Measurements from ENCODE around the gene TRAPPC2B. TPM values are rescaled to one million over a fixed set of nuclear protein-coding genes. Genes with fewer than 3 reads are reported as not detected.

The TRAPPC2B gene
- 19.5 and 30.0 TPM in 2 replicates for total RNA-seq (2014; rRNA removed; shearing (Covaris generic); ENCODE audit: low replicate concordance)

DNA sequence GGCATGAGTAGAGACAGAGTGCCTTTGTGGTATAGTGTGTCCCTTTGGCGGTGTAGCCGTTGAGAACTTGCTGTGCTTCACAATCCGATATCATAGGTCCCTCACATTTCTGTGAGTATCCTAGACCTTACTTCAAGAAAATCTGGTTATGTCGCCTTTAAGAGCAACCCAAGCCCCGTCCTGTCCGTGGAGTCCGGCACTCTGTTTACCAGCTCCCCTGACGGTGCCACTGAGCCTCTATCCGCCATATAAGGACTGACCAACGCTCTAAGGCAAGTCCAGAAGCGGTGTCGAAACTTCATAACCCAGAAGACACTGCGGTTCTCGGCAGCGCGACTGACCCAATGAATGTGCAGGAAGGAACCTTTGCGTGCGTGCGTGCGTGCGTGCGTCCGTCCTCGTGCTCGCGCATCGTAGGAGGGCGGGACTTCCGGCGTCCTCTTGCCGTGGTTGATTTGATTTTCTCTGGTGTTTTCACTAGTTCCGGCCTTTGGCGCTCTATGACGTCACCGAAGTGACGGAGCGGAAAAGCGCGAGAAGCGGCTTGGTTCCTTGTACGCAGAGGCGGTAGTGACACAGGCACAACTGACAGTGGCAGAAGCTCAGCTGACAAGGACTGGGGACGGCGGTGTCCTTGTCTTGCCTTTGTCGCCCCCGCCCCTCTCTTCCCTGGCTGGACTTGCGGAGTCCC, at the start of gene TRAPPC2B, which contains the start of gene ZNF547:
Gene TRAPPC2B, plus strand, starts transcription at position 555 of the 691 bp plus-strand sequence. CDS start 1,283 bp downstream, outside the sequence.
Gene ZNF547, plus strand, starts transcription at position 555 of the 691 bp plus-strand sequence. CDS start 5,005 bp downstream, outside the sequence.
- Histone ChIP-seq H3K79me2 (ENCODE audit: low read length) (peaks cover 27% of the 10 kb centered on the region), H3K27me3 (ENCODE audit: low read length) (no peaks in the 10 kb centered on the region), H4K20me1 (ENCODE audit: insufficient read depth, low read depth, low read length) (no peaks in the 10 kb centered on the region), H3K27ac (ENCODE audit: low read length) (no peak within 1 kb of the TSS), H3K9ac (ENCODE audit: low read length) (peak within 1 kb of the TSS; percentile 76), H2AFZ (ENCODE audit: low read length) (peak within 1 kb of the TSS; percentile 68), H3K9me3 (ENCODE audit: low read length) (no peaks in the 10 kb centered on the region; the same call in 1 of the 2 replicates), H3K36me3 (ENCODE audit: insufficient read depth, low read length) (peaks cover 19% of the 10 kb centered on the region), H3K4me3 (ENCODE audit: low read length) (peak within 1 kb of the TSS; percentile 76), H3K4me2 (ENCODE audit: low read depth, low read length, poor library complexity, severe bottlenecking) (peak within 1 kb of the TSS; percentile 80), H3K9me2 (replicated peaks; ENCODE audit: insufficient read depth, low read length) (no peaks in the 10 kb centered on the region), H3K4me1 (ENCODE audit: low read length) (peaks cover 16% of the 10 kb centered on the region)
- peak; percentile 100 for DNase-seq

- H3K4me2 ChIP-seq (ENCODE audit: low read depth, low read length, poor library complexity, severe bottlenecking): no peak overlapping the region
These were observed 49.2 kb upstream of the TRAPPC2B start for GRCh38 chr19:57314146-57314545.

GRCh38 chr19:57317503-57317902, 45.8 kb upstream of the TRAPPC2B start:
- H3K9me3 ChIP-seq (ENCODE audit: low read length): no peaks in the 10 kb centered on the region
- peaks cover 22% of the 10 kb centered on the region for H3K79me2 ChIP-seq (ENCODE audit: low read length)
- DNase-seq: no peak
- no peaks in the 10 kb centered on the region for H4K20me1 ChIP-seq (ENCODE audit: insufficient read depth, low read depth, low read length)
- H3K4me2 ChIP-seq (ENCODE audit: low read depth, low read length, poor library complexity, severe bottlenecking): no peak overlapping the region
- H3K27me3 ChIP-seq (ENCODE audit: low read length): no peaks in the 10 kb centered on the region
- peaks cover 3% of the 10 kb centered on the region; the same call in 1 of the 2 replicates for H3K36me3 ChIP-seq (ENCODE audit: insufficient read depth, low read length)
- H3K27ac ChIP-seq (ENCODE audit: low read length): no peak overlapping the region
- H2AFZ ChIP-seq (ENCODE audit: low read length): no peak overlapping the region
- H3K9ac ChIP-seq (ENCODE audit: low read length): no peak overlapping the region
- no peak overlapping the region for H3K4me3 ChIP-seq (ENCODE audit: low read length)
- no peaks in the 10 kb centered on the region for H3K9me2 ChIP-seq (replicated peaks; ENCODE audit: insufficient read depth, low read length)
- H3K4me1 ChIP-seq (ENCODE audit: low read length): peaks cover 19% of the 10 kb centered on the region

More at GRCh38 chr19:57314146-57314545, 49.2 kb upstream of the TRAPPC2B start:
- Histone ChIP-seq H3K9ac (ENCODE audit: low read length) (no peak overlapping the region), H3K27ac (ENCODE audit: low read length) (no peak overlapping the region), H2AFZ (ENCODE audit: low read length) (no peak overlapping the region), H3K79me2 (ENCODE audit: low read length) (no peaks in the 10 kb centered on the region), H3K4me1 (ENCODE audit: low read length) (no peaks in the 10 kb centered on the region), H3K9me2 (replicated peaks; ENCODE audit: insufficient read depth, low read length) (no peaks in the 10 kb centered on the region), H3K36me3 (ENCODE audit: insufficient read depth, low read length) (no peaks in the 10 kb centered on the region), H4K20me1 (ENCODE audit: insufficient read depth, low read depth, low read length) (no peaks in the 10 kb centered on the region), H3K9me3 (ENCODE audit: low read length) (no peaks in the 10 kb centered on the region), H3K4me3 (ENCODE audit: low read length) (no peak overlapping the region), H3K27me3 (ENCODE audit: low read length) (no peaks in the 10 kb centered on the region)
- no peak for DNase-seq

- no peaks in the 10 kb centered on the region for H4K20me1 ChIP-seq (ENCODE audit: insufficient read depth, low read depth, low read length)
- H3K79me2 ChIP-seq (ENCODE audit: low read length): peaks cover 42% of the 10 kb centered on the region
- peak overlapping the region; percentile 97 for H3K9ac ChIP-seq (ENCODE audit: low read length)
- peaks cover 23% of the 10 kb centered on the region for H3K4me1 ChIP-seq (ENCODE audit: low read length)
- H3K4me3 ChIP-seq (ENCODE audit: low read length): peak overlapping the region; percentile 82
- no peaks in the 10 kb centered on the region for H3K9me3 ChIP-seq (ENCODE audit: low read length)
- no peaks in the 10 kb centered on the region for H3K27me3 ChIP-seq (ENCODE audit: low read length)
- H3K27ac ChIP-seq (ENCODE audit: low read length): peak overlapping the region; percentile 68
- H2AFZ ChIP-seq (ENCODE audit: low read length): peak overlapping the region; percentile 83
- H3K9me2 ChIP-seq (replicated peaks; ENCODE audit: insufficient read depth, low read length): no peaks in the 10 kb centered on the region
- DNase-seq: no peak
- peaks cover 21% of the 10 kb centered on the region for H3K36me3 ChIP-seq (ENCODE audit: insufficient read depth, low read length)
- peak overlapping the region; percentile 92 for H3K4me2 ChIP-seq (ENCODE audit: low read depth, low read length, poor library complexity, severe bottlenecking)
These were observed 43.5 kb upstream of the TRAPPC2B start for GRCh38 chr19:57319869-57320179.

- peaks cover 27% of the 10 kb centered on the region for H3K36me3 ChIP-seq (ENCODE audit: insufficient read depth, low read length)
- no peaks in the 10 kb centered on the region for H3K27me3 ChIP-seq (ENCODE audit: low read length)
- peak within 1 kb of the TSS; percentile 82 for H3K4me3 ChIP-seq (ENCODE audit: low read length)
- no peaks in the 10 kb centered on the region for H3K9me2 ChIP-seq (replicated peaks; ENCODE audit: insufficient read depth, low read length)
- H2AFZ ChIP-seq (ENCODE audit: low read length): peak within 1 kb of the TSS; percentile 83
- H3K9me3 ChIP-seq (ENCODE audit: low read length): no peaks in the 10 kb centered on the region
- H3K4me1 ChIP-seq (ENCODE audit: low read length): peaks cover 23% of the 10 kb centered on the region
- H4K20me1 ChIP-seq (ENCODE audit: insufficient read depth, low read depth, low read length): no peaks in the 10 kb centered on the region
- H3K4me2 ChIP-seq (ENCODE audit: low read depth, low read length, poor library complexity, severe bottlenecking): peak within 1 kb of the TSS; percentile 92
- peak; percentile 100 for DNase-seq
- H3K9ac ChIP-seq (ENCODE audit: low read length): peak within 1 kb of the TSS; percentile 97
- H3K27ac ChIP-seq (ENCODE audit: low read length): peak within 1 kb of the TSS; percentile 68
- peaks cover 48% of the 10 kb centered on the region for H3K79me2 ChIP-seq (ENCODE audit: low read length)
These were observed 42.9 kb upstream of the TRAPPC2B start, which contains the start of gene ZNF543 for GRCh38 chr19:57320180-57321084. Gene ZNF543, plus strand, starts transcription at chr19:57320472. Its CDS starts 382 bp downstream, at chr19:57320854.

- no peaks in the 10 kb centered on the region for H3K9me2 ChIP-seq (replicated peaks; ENCODE audit: insufficient read depth, low read length)
- H3K4me1 ChIP-seq (ENCODE audit: low read length): peaks cover 23% of the 10 kb centered on the region
- no peak for DNase-seq
- no peak overlapping the region for H3K27ac ChIP-seq (ENCODE audit: low read length)
- no peaks in the 10 kb centered on the region for H3K27me3 ChIP-seq (ENCODE audit: low read length)
- peak overlapping the region; percentile 92 for H3K4me2 ChIP-seq (ENCODE audit: low read depth, low read length, poor library complexity, severe bottlenecking)
- peaks cover 53% of the 10 kb centered on the region for H3K79me2 ChIP-seq (ENCODE audit: low read length)
- H3K9me3 ChIP-seq (ENCODE audit: low read length): no peaks in the 10 kb centered on the region
- peak overlapping the region; percentile 97 for H3K9ac ChIP-seq (ENCODE audit: low read length)
- peaks cover 33% of the 10 kb centered on the region for H3K36me3 ChIP-seq (ENCODE audit: insufficient read depth, low read length)
- no peak overlapping the region for H2AFZ ChIP-seq (ENCODE audit: low read length)
- H4K20me1 ChIP-seq (ENCODE audit: insufficient read depth, low read depth, low read length): no peaks in the 10 kb centered on the region
- H3K4me3 ChIP-seq (ENCODE audit: low read length): peak overlapping the region; percentile 82
These were observed 42.2 kb upstream of the TRAPPC2B start for GRCh38 chr19:57321116-57321515.

- Histone ChIP-seq H3K9me2 (replicated peaks; ENCODE audit: insufficient read depth, low read length) (no peaks in the 10 kb centered on the region), H3K9ac (ENCODE audit: low read length) (peak overlapping the region; percentile 97), H3K4me2 (ENCODE audit: low read depth, low read length, poor library complexity, severe bottlenecking) (peak overlapping the region; percentile 92), H2AFZ (ENCODE audit: low read length) (no peak overlapping the region), H3K4me3 (ENCODE audit: low read length) (peak overlapping the region; percentile 82), H3K27ac (ENCODE audit: low read length) (no peak overlapping the region), H3K27me3 (ENCODE audit: low read length) (no peaks in the 10 kb centered on the region), H3K9me3 (ENCODE audit: low read length) (no peaks in the 10 kb centered on the region), H3K36me3 (ENCODE audit: insufficient read depth, low read length) (peaks cover 38% of the 10 kb centered on the region), H3K4me1 (ENCODE audit: low read length) (peaks cover 23% of the 10 kb centered on the region), H3K79me2 (ENCODE audit: low read length) (peaks cover 56% of the 10 kb centered on the region), H4K20me1 (ENCODE audit: insufficient read depth, low read depth, low read length) (no peaks in the 10 kb centered on the region)
- no peak for DNase-seq
These were observed 41.6 kb upstream of the TRAPPC2B start for GRCh38 chr19:57321751-57322150.

- H3K79me2 ChIP-seq (ENCODE audit: low read length): peaks cover 72% of the 10 kb centered on the region
- DNase-seq: no peak
- H3K4me3 ChIP-seq (ENCODE audit: low read length): no peak overlapping the region
- no peaks in the 10 kb centered on the region for H3K9me2 ChIP-seq (replicated peaks; ENCODE audit: insufficient read depth, low read length)
- H3K9ac ChIP-seq (ENCODE audit: low read length): no peak overlapping the region
- no peaks in the 10 kb centered on the region for H3K9me3 ChIP-seq (ENCODE audit: low read length)
- H3K27ac ChIP-seq (ENCODE audit: low read length): no peak overlapping the region
- peaks cover 18% of the 10 kb centered on the region for H3K4me1 ChIP-seq (ENCODE audit: low read length)
- H2AFZ ChIP-seq (ENCODE audit: low read length): no peak overlapping the region
- H3K27me3 ChIP-seq (ENCODE audit: low read length): no peaks in the 10 kb centered on the region
- H3K4me2 ChIP-seq (ENCODE audit: low read depth, low read length, poor library complexity, severe bottlenecking): no peak overlapping the region
- H3K36me3 ChIP-seq (ENCODE audit: insufficient read depth, low read length): peaks cover 67% of the 10 kb centered on the region
- no peaks in the 10 kb centered on the region for H4K20me1 ChIP-seq (ENCODE audit: insufficient read depth, low read depth, low read length)
These were observed 38.4 kb upstream of the TRAPPC2B start for GRCh38 chr19:57324992-57325391.

All from Karpas-422 (cell line).